ENCODE results near the gene RBM42.

The RBM42 gene

DNA sequence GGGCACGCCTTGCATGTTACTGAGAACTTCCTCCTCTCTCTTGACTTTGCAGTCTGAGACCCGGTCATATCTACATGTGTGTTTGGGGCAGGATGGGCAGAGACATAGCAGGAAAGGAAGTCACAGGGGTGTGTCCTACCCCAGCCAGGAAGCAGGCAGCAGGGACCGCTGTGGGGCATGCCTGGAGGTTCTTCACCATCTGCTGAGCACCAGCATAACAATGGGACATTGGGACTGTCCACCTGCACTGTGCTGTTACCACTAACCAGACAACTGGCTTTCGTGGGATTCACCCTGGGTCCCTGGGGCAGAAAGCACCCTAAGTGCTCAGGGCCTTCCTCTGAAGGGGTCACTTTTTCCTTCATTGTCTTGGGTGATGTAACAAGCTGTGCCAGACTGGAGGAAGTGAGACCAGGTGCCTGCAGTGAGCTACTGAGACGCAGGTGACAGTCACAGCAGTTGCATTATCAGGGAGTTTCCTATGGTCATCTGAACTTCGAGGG is 18.9 kb upstream of the RBM42 start:
- H3K27me3 Mint-ChIP-seq (ENCODE audit: low read depth, poor library complexity), result peaks cover 25% of the 10 kb centered on the region

DNA sequence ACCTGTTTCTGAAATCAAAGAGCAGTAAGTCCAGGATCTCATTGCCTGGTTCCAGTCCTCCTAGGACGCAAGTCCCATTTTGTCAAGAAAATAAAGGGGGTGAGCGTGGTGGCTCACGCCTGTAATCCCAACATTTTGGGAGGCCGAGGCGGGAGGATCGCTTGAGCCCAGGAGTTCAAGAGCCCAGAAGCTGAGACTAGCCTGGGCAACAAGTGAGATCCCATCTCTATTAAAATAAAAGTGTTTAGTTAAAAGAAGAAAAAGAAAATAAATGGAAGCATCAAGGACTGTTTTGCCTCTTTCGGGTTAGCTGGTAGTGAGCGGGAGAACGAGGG is 16.6 kb upstream of the RBM42 start:
- H3K27me3 Mint-ChIP-seq (ENCODE audit: low read depth, poor library complexity), result peaks cover 21% of the 10 kb centered on the region
- peaks cover 16% of the 10 kb centered on the region for H3K9me3 Mint-ChIP-seq
- peak overlapping the region; percentile 84 for H3K4me3 Mint-ChIP-seq
- no peak overlapping the region for H3K27ac Mint-ChIP-seq
- no peaks in the 10 kb centered on the region for H3K4me1 Mint-ChIP-seq
- peaks cover 18% of the 10 kb centered on the region for H3K36me3 Mint-ChIP-seq (ENCODE audit: low read depth)
- no peak for DNase-seq
- TF ChIP-seq, protein P1, sequence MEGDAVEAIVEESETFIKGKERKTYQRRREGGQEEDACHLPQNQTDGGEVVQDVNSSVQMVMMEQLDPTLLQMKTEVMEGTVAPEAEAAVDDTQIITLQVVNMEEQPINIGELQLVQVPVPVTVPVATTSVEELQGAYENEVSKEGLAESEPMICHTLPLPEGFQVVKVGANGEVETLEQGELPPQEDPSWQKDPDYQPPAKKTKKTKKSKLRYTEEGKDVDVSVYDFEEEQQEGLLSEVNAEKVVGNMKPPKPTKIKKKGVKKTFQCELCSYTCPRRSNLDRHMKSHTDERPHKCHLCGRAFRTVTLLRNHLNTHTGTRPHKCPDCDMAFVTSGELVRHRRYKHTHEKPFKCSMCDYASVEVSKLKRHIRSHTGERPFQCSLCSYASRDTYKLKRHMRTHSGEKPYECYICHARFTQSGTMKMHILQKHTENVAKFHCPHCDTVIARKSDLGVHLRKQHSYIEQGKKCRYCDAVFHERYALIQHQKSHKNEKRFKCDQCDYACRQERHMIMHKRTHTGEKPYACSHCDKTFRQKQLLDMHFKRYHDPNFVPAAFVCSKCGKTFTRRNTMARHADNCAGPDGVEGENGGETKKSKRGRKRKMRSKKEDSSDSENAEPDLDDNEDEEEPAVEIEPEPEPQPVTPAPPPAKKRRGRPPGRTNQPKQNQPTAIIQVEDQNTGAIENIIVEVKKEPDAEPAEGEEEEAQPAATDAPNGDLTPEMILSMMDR (IDR thresholded peaks at IDR 0.05), result no peak

More for the DNA sequence above, 18.9 kb upstream of the RBM42 start:
- H3K9me3 Mint-ChIP-seq, result peaks cover 29% of the 10 kb centered on the region
- H3K4me1 Mint-ChIP-seq, result peaks cover 2% of the 10 kb centered on the region
- no peak for DNase-seq
- peaks cover 4% of the 10 kb centered on the region for H3K36me3 Mint-ChIP-seq (ENCODE audit: low read depth)
- TF ChIP-seq, protein P1 (IDR thresholded peaks at IDR 0.05), result no peak
- H3K27ac Mint-ChIP-seq, result no peak overlapping the region
- H3K4me3 Mint-ChIP-seq, result no peak overlapping the region

DNA sequence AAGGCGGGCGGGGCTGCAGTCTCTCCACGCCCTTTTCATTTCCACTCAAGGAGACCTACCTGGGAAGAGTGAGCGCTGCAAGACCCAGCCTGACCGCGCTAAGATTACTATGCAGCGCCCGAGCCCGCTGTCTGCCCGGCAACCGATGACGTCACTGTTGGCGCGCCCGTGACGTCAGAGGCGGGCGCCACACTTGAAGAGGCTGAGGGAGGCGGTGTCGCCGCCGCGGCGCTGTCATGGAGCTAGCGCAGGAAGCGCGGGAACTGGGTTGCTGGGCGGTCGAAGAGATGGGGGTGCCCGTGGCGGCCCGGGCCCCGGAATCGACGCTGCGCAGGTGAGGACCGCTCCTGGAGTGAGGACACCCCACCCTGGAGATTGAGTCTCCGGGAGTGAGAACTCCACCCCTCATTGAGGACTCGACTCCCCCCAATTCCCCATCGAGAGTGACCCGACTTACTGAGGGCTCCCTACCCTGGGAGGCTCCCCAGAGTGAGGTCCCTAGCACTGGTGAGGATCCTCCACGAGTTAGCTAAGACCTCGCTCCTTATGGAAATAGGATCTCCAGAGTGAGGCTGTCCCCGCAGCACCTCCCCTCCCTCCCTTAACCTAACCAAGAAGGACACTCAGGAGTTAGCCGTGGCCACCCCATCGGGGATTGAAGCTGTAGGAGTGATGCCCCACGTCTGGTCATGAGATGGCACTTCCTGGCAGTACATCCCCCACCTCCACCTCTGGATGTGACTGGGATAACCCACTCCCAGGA is 16.1 kb upstream of the RBM42 start, which contains the start of gene HAUS5:
HAUS5 (plus strand) TSS at position 177 of the 763 bp plus-strand sequence; CDS start at position 237, 60 bp downstream.
- Mint-ChIP-seq H3K27ac (no peak within 1 kb of the TSS), H3K9me3 (peaks cover 10% of the 10 kb centered on the region), H3K36me3 (ENCODE audit: low read depth) (peaks cover 18% of the 10 kb centered on the region), H3K27me3 (ENCODE audit: low read depth, poor library complexity) (peaks cover 18% of the 10 kb centered on the region), H3K4me1 (no peaks in the 10 kb centered on the region), H3K4me3 (peak within 1 kb of the TSS; percentile 84)
- TF ChIP-seq, protein P1 (IDR thresholded peaks at IDR 0.05), result no peak
- DNase-seq, result peak; percentile 97

DNA sequence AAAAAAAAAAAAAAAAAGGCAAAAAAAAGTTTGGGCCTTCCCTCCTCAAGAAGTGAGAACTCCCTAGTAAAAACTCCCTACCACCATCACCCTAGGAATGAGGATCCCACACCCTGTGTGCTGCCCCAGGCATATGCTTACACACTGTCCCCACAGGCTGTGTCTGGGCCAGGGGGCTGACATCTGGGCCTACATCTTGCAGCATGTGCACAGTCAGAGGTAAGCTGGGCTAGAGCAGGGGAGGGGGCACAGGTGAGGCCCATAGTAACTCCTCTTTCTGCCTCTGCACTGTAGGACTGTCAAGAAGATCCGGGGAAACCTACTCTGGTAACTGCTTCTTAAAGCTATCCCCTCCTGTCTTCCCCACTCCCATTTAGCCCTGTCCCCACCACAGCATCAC is 15.3 kb upstream of the RBM42 start:
- Mint-ChIP-seq H3K4me3 (peak overlapping the region; percentile 84), H3K27ac (no peak overlapping the region), H3K36me3 (ENCODE audit: low read depth) (peaks cover 18% of the 10 kb centered on the region), H3K9me3 (peaks cover 2% of the 10 kb centered on the region), H3K27me3 (ENCODE audit: low read depth, poor library complexity) (peaks cover 15% of the 10 kb centered on the region), H3K4me1 (no peaks in the 10 kb centered on the region)
- TF ChIP-seq, protein P1 (IDR thresholded peaks at IDR 0.05), result no peak
- no peak for DNase-seq

DNA sequence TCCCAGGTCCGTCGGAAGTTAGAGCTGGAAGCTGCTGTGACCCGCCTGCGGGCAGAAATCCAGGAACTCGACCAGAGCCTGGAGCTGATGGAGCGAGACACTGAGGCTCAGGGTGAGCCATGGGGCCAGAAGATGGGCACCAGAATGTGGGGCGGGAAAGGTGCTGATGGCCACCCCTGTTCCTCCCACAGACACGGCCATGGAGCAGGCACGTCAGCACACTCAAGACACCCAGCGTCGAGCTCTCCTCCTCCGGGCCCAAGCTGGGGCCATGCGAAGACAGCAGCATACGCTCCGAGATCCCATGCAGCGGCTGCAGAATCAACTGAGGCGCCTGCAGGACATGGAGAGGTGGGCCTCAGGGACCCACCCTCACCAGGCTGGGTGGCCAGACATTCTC is 13.8 kb upstream of the RBM42 start:
- Mint-ChIP-seq H3K9me3 (no peaks in the 10 kb centered on the region), H3K27me3 (ENCODE audit: low read depth, poor library complexity) (peaks cover 11% of the 10 kb centered on the region), H3K4me1 (no peaks in the 10 kb centered on the region), H3K4me3 (no peak overlapping the region), H3K36me3 (ENCODE audit: low read depth) (peaks cover 18% of the 10 kb centered on the region), H3K27ac (no peak overlapping the region)
- no peak for DNase-seq
- TF ChIP-seq, protein P1 (IDR thresholded peaks at IDR 0.05), result no peak

DNA sequence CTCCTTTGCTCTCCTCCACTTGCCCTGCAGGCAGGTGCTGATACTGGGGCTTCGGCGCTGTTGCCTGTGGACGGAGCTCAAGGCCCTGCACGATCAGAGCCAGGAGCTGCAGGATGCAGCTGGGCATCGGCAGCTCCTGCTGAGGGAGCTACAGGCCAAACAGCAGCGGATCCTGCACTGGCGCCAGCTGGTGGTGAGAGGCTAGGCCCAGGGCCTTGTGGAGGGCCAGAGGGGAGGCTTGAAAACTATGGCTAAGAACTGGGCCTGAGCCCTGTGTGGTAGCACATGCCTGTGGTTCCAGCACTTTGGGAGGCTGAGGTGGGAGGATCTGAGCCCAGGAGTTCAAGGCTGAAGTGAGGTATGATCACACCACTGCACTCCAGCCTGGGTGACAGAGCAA is 10.0 kb upstream of the RBM42 start:
- H3K36me3 Mint-ChIP-seq (ENCODE audit: low read depth), result peaks cover 29% of the 10 kb centered on the region
- peaks cover 2% of the 10 kb centered on the region for H3K27me3 Mint-ChIP-seq (ENCODE audit: low read depth, poor library complexity)
- TF ChIP-seq, protein P1 (IDR thresholded peaks at IDR 0.05), result no peak
- no peaks in the 10 kb centered on the region for H3K9me3 Mint-ChIP-seq
- H3K27ac Mint-ChIP-seq, result no peak overlapping the region
- H3K4me3 Mint-ChIP-seq, result no peak overlapping the region
- no peaks in the 10 kb centered on the region for H3K4me1 Mint-ChIP-seq
- no peak for DNase-seq

Measured in nephron progenitor cell (in vitro differentiated cells).